Neural cell (in vitro differentiated cells): ENCODE results near the gene SLC30A9. TPM values are rescaled to one million over a fixed set of nuclear protein-coding genes. Genes with fewer than 3 reads are reported as not detected.

Experiments used
- polyA plus RNA-seq: library from polyadenylated mRNA; depleted of rRNA; stranded (reverse); fragments of >200 nt; gene quantifications from 2 replicates; pipeline ENCODE4 v1.2.3, GENCODE V29; 2014

Gene SLC30A9
- polyA plus RNA-seq, 1 donor from 2014 or later, result 109 TPM

Other genes with a start within 250 kb of the SLC30A9 start
- not detected in 2 replicates for gene PHOX2B, start 241.8 kb upstream of the SLC30A9 start, polyA plus RNA-seq
- gene TMEM33, start 55.1 kb upstream of the SLC30A9 start, polyA plus RNA-seq, result 26.5 and 29.0 TPM in 2 replicates
- gene DCAF4L1, start 8.8 kb upstream of the SLC30A9 start, polyA plus RNA-seq, result 0.31 and 0.42 TPM in 2 replicates
- 0.68 and 1.1 TPM in 2 replicates for gene BEND4, start 162.1 kb downstream of the SLC30A9 start, polyA plus RNA-seq